GM18909 (cell line): Measurements from ENCODE around the gene ARL14EPL.
"Not testable (repeated sequence)": the region's sequence is repeated elsewhere in the genome, so short reads cannot be mapped to it uniquely, and the experiment has no call there.

Experiments
- ATAC-seq: cut with Tn5 transposase; IDR thresholded peaks from one replicate; pipeline ENCODE4 v1.9.1; 2021; ENCODE audit warnings: mild to moderate bottlenecking; ENCODE audit not compliant: unreplicated experiment, poor library complexity

The ARL14EPL gene

GRCh38 chr5:116045821-116046220 is 13.5 kb downstream of the ARL14EPL start:
- no peak for ATAC-seq

GRCh38 chr5:116046261-116046660 is 14.0 kb downstream of the ARL14EPL start:
- ATAC-seq: no peak

GRCh38 chr5:116046823-116047222 is 14.6 kb downstream of the ARL14EPL start:
- no peak for ATAC-seq

GRCh38 chr5:116058346-116058936 is 26.2 kb downstream of the ARL14EPL start:
- ATAC-seq: no peak

GRCh38 chr5:116062352-116062751 is 30.1 kb downstream of the ARL14EPL start:
- no peak for ATAC-seq

GRCh38 chr5:116063950-116064349 is 31.7 kb downstream of the ARL14EPL start:
- ATAC-seq: no peak

GRCh38 chr5:116068028-116068632 is 35.9 kb downstream of the ARL14EPL start:
- peak; percentile 63 for ATAC-seq

GRCh38 chr5:116071211-116071610 is 38.9 kb downstream of the ARL14EPL start:
- ATAC-seq: no peak

GRCh38 chr5:116075191-116075831 is 43.0 kb downstream of the ARL14EPL start:
- no peak for ATAC-seq

GRCh38 chr5:116076496-116076895 is 44.2 kb downstream of the ARL14EPL start:
- peak; percentile 99 for ATAC-seq

- ATAC-seq: no peak
Measured at GRCh38 chr5:116078199-116078598, 45.9 kb downstream of the ARL14EPL start.

GRCh38 chr5:116084287-116084691 is 52.0 kb downstream of the ARL14EPL start:
- peak; percentile 50 for ATAC-seq

- ATAC-seq: peak; percentile 93
Measured at GRCh38 chr5:116084871-116085715, 52.8 kb downstream of the ARL14EPL start, which contains the start of gene COMMD10. COMMD10 (plus strand) TSS chr5:116085025.

- ATAC-seq: not testable (repeated sequence)
Measured at GRCh38 chr5:116086309-116086708, 54.0 kb downstream of the ARL14EPL start.

GRCh38 chr5:116088062-116088461 is 55.8 kb downstream of the ARL14EPL start:
- no peak for ATAC-seq

- ATAC-seq: no peak
Measured at GRCh38 chr5:116090302-116090701, 58.0 kb downstream of the ARL14EPL start.

- ATAC-seq: no peak
Measured at GRCh38 chr5:116091416-116091815, 59.1 kb downstream of the ARL14EPL start.

GRCh38 chr5:116097301-116097700 is 65.0 kb downstream of the ARL14EPL start:
- no peak for ATAC-seq

GRCh38 chr5:116098998-116099397 is 66.7 kb downstream of the ARL14EPL start:
- no peak for ATAC-seq

- not testable (repeated sequence) for ATAC-seq
Measured at GRCh38 chr5:116104941-116105340, 72.7 kb downstream of the ARL14EPL start.
